Measurements from ENCODE around the gene CEP164.

The CEP164 gene

GRCh38 chr11:117459123-117459978, 131.7 kb downstream of the CEP164 start:
- DNase-seq (ENCODE audit: low read depth in 2 of 2, low spot score in 1 of 2) = no peak

GRCh38 chr11:117459979-117460300, 132.3 kb downstream of the CEP164 start:
- no peak for DNase-seq (ENCODE audit: low read depth in 2 of 2, low spot score in 1 of 2)

- DNase-seq (ENCODE audit: low read depth in 2 of 2, low spot score in 1 of 2) = no peak
These were observed 133.9 kb downstream of the CEP164 start for GRCh38 chr11:117461396-117462182.

GRCh38 chr11:117462183-117462863, 134.7 kb downstream of the CEP164 start:
- no peak for DNase-seq (ENCODE audit: low read depth in 2 of 2, low spot score in 1 of 2)

DNA sequence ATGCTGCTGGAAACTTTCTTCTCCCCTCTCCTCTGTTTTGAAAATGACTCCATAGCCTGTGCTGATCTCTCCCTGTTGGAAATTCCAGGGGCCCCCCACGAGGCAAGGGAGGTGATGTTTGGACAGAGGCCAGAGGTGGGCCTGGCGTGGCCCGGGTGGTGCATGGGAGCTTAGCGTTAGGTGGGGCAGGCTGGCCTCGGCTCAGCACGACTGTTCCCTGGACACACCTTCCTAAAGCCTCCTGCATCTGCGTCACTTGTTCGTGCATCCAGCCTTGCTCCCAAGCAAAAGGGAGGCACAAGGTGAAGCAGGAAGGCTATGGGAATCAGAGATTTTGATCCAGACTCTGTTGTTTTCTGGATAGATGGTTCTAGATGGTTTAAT, 135.2 kb downstream of the CEP164 start:
- no peak for DNase-seq (ENCODE audit: low read depth in 2 of 2, low spot score in 1 of 2)
